ENCODE results near the gene NFIA.

Gene NFIA

DNA sequence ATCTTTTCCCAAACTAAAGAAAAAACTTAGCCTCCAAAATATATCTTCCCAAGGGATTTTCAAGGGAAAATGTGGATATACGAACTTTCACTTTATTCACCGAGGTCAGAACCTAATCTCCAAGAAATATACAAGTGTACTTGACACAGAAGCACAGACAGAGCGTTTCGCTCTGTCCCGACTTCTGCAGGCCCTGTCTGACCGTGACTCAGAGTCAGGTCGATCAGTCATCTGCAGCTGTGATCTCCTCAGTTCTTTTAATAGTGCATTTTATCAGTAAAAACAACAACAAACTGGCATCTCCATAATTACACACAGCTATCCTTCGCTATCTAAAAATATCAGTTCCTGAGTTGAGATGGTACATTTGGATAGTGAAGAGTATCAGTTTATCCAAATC is 416.0 kb downstream of the NFIA start:
- no peak for DNase-seq (ENCODE audit: low read depth)
- H3K4me3 ChIP-seq (ENCODE audit: low read length), result no peak overlapping the region
- TF ChIP-seq, protein P1, sequence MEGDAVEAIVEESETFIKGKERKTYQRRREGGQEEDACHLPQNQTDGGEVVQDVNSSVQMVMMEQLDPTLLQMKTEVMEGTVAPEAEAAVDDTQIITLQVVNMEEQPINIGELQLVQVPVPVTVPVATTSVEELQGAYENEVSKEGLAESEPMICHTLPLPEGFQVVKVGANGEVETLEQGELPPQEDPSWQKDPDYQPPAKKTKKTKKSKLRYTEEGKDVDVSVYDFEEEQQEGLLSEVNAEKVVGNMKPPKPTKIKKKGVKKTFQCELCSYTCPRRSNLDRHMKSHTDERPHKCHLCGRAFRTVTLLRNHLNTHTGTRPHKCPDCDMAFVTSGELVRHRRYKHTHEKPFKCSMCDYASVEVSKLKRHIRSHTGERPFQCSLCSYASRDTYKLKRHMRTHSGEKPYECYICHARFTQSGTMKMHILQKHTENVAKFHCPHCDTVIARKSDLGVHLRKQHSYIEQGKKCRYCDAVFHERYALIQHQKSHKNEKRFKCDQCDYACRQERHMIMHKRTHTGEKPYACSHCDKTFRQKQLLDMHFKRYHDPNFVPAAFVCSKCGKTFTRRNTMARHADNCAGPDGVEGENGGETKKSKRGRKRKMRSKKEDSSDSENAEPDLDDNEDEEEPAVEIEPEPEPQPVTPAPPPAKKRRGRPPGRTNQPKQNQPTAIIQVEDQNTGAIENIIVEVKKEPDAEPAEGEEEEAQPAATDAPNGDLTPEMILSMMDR (conservative IDR thresholded peaks at IDR 0.05; ENCODE audit: low read depth, low read length), result no peak

DNA sequence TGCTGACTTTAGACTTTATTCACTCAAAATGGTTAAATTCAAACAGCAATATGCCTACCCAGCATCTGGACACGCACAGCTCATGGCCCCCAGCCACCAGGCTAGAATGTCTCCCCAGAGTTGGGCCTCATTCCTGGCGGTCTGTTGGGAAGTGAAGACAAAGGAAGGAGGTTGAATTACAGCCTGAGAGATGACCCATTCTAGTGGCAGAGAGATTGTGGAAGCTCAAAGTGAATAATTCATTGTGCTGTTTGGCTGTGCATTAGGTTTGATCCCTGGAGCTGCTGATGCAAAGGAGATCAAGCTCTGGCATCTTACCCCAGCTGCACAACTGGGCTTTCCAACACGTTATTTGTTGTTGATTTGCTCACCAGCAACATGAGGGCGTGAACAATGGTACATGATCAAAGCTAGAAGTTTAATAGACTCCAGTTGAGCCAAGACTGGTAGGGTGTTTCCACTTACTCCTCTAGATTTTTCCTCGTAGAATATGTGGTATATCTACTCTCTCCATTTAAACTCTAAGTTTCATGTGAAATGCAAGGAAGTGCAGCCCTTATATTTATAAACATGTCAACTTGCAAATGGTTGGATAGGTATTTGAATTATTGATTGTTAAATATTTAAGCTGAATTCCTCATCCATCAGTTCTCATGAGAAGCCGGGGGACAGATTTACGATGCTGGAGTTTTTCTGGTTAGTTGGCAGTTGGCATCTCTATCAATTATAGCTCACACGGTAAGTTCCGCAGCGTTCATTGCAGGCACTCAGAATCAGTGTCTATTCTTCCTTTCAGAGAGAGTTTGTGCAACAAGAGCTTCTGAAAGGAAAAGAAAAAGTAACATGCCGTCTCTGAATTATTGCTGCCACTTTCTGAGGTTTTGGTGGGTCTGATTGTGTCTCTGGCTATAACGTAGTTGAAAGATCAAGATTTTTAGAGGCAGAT is 419.9 kb downstream of the NFIA start:
- DNase-seq (ENCODE audit: low read depth), result no peak
- no peak overlapping the region for H3K4me3 ChIP-seq (ENCODE audit: low read length)
- TF ChIP-seq, protein P1 (conservative IDR thresholded peaks at IDR 0.05; ENCODE audit: low read depth, low read length), result no peak

DNA sequence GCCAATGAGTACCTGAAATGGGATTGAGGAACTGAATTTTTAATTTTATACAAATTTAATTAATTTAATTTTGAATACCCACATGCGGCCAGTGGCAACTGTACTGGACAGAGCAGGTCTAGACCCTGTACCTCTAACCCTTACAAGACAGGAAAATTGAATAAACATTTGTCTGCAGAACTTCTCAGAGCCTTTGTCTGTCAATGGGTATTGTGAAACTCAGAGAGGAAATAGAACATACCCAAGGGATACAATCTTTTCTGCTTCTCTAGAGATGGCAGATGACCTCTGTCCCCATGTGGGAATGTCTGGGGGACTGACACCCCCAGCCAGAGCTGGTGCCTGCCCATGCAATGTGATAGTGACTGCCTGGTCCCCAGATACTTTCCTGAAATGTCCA is 421.9 kb downstream of the NFIA start:
- no peak for DNase-seq (ENCODE audit: low read depth)
- H3K4me3 ChIP-seq (ENCODE audit: low read length), result no peak overlapping the region
- TF ChIP-seq, protein P1 (conservative IDR thresholded peaks at IDR 0.05; ENCODE audit: low read depth, low read length), result no peak

DNA sequence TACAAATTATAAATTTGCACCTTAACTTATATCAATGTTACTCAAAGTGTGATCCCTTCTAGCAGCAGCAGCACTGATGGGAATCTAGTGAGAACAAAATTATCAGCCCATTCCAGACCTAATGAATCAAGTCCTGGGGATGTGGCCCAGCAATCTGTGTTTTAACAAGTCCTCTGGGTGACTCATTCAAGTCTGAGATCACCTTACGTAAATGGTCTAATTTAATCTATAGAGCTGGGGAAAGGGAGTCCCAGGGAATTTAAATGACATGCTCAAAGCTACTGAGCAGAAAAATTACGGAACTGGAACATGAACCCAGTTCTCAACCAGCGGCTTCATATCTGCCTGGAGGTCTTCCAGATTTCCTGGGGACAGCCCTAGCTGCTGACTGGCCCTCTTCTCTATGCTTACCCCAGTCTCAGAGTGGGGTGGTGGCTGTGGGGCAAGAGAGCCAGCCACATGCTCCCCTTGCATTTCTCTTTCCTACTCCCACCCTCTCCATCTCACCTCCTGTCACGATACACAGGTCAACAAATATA is 422.6 kb downstream of the NFIA start:
- no peak for DNase-seq (ENCODE audit: low read depth)
- TF ChIP-seq, protein P1 (conservative IDR thresholded peaks at IDR 0.05; ENCODE audit: low read depth, low read length), result no peak

GRCh38 chr1:61506236-61506635 is 423.9 kb downstream of the NFIA start:
- H3K4me3 ChIP-seq (ENCODE audit: low read length), result no peak overlapping the region
- TF ChIP-seq, protein P1 (conservative IDR thresholded peaks at IDR 0.05; ENCODE audit: low read depth, low read length), result no peak
- no peak for DNase-seq (ENCODE audit: low read depth)

More for the DNA sequence above, 422.6 kb downstream of the NFIA start:
- H3K4me3 ChIP-seq (ENCODE audit: low read length), result no peak overlapping the region

DNA sequence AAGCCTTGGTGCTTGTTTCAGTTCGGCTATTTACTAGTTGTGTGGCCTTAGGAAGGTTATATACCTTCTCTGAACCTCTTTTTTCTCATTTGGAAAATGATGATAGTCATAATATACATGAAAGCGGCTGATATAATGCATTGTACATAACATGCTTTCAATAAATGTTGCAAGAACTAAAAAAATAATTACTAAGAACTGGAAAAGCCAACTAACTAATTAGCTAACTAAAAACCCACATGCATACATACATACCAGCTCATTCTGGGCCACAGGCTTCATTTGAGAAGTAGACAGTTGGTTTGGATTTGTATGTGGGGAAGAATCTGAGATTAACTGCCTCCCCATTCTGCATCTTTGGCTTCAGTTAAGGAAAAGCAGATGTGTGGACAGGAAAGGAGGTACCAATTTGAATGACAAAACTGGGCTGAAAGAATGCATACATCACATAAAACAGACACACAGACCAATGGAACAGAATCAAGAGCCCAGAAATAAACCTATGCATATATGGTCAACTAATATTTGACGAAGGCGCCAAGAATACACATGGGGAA is 424.7 kb downstream of the NFIA start:
- no peak for DNase-seq (ENCODE audit: low read depth)
- H3K4me3 ChIP-seq (ENCODE audit: low read length), result no peak overlapping the region
- TF ChIP-seq, protein P1 (conservative IDR thresholded peaks at IDR 0.05; ENCODE audit: low read depth, low read length), result no peak
